H9 (cell line): ENCODE results near the gene DEDD2. TPM values are rescaled to one million over a fixed set of nuclear protein-coding genes. Genes with fewer than 3 reads are reported as not detected.

Source experiments
- DNase-seq: peaks from one replicate; pipeline ENCODE4 v3.0.0-alpha.2; 2017
- H2AFZ ChIP-seq: one replicate; pipeline ENCODE4 v1.6.1; 2013; ENCODE audit warnings: mild to moderate bottlenecking, low read length, control low read depth, moderate library complexity
- H2AK5ac ChIP-seq: 2 replicates; pipeline ENCODE4 v1.6.1; 2013; ENCODE audit warnings: low read length, control low read depth, mixed read lengths; ENCODE audit not compliant: insufficient read length
- H2BK120ac ChIP-seq: one replicate; pipeline ENCODE4 v1.6.1; 2013; ENCODE audit warnings: low read depth, mild to moderate bottlenecking, low read length, control low read depth, inconsistent platforms; ENCODE audit not compliant: poor library complexity, severe bottlenecking
- H2BK12ac ChIP-seq: 2 replicates; pipeline ENCODE4 v1.6.1; 2013; ENCODE audit warnings: low read length, control low read depth, mixed read lengths, low read depth; ENCODE audit not compliant: insufficient read length
- H2BK15ac ChIP-seq: 2 replicates; pipeline ENCODE4 v1.6.1; 2013; ENCODE audit warnings: low read depth, low read length, control low read depth
- H2BK20ac ChIP-seq: one replicate; pipeline ENCODE4 v1.6.1; 2013; ENCODE audit warnings: low read depth, mild to moderate bottlenecking, low read length, control low read depth, inconsistent platforms; ENCODE audit not compliant: poor library complexity, severe bottlenecking
- H2BK5ac ChIP-seq: 2 replicates; pipeline ENCODE4 v1.6.1; 2013; ENCODE audit warnings: low read length, control low read depth, mixed read lengths; ENCODE audit not compliant: insufficient read length
- H3K14ac ChIP-seq: 2 replicates; pipeline ENCODE4 v1.6.1; 2013; ENCODE audit warnings: low read length, control low read depth; ENCODE audit not compliant: insufficient read depth
- H3K18ac ChIP-seq: 2 replicates; pipeline ENCODE4 v1.6.1; 2013; ENCODE audit warnings: low read depth, mild to moderate bottlenecking, mixed read lengths, low read length, control low read depth; ENCODE audit not compliant: insufficient read length
- H3K23ac ChIP-seq: 2 replicates; pipeline ENCODE4 v1.6.1; 2013; ENCODE audit warnings: low read length, control low read depth, mixed read lengths, low read depth; ENCODE audit not compliant: insufficient read length
- H3K23me2 ChIP-seq: 2 replicates; pipeline ENCODE4 v1.6.1; 2013; ENCODE audit warnings: low read depth, mild to moderate bottlenecking, mixed read lengths, low read length, control low read depth; ENCODE audit not compliant: insufficient read length, poor library complexity, severe bottlenecking
- H3K27ac ChIP-seq: 2 replicates; pipeline ENCODE4 v1.5.1; 2013; ENCODE audit warnings: low read length, control low read depth, mixed read lengths, low read depth; ENCODE audit not compliant: insufficient read length
- H3K27me3 ChIP-seq: 2 replicates; pipeline ENCODE4 v1.6.1; 2013; ENCODE audit warnings: low read length, control low read depth, inconsistent platforms; ENCODE audit not compliant: insufficient read depth
- H3K4ac ChIP-seq: 2 replicates; pipeline ENCODE4 v1.6.1; 2013; ENCODE audit warnings: low read depth, mild to moderate bottlenecking, control low read depth, inconsistent platforms, low read length, moderate library complexity
- H3K4me1 ChIP-seq: 2 replicates; pipeline ENCODE4 v1.6.1; 2013; ENCODE audit warnings: low read length, control low read depth, inconsistent platforms; ENCODE audit not compliant: insufficient read depth
- H3K4me2 ChIP-seq: 2 replicates; pipeline ENCODE4 v1.6.1; 2013; ENCODE audit warnings: low read length, control low read depth, mixed read lengths; ENCODE audit not compliant: insufficient read length, insufficient read depth
- H3K56ac ChIP-seq: 2 replicates; pipeline ENCODE4 v1.6.1; 2013; ENCODE audit warnings: low read depth, mild to moderate bottlenecking, mixed read lengths, low read length, control low read depth; ENCODE audit not compliant: insufficient read length
- H3K79me1 ChIP-seq: 2 replicates; pipeline ENCODE4 v1.6.1; 2013; ENCODE audit warnings: low read depth, mild to moderate bottlenecking, moderate library complexity, low read length, control low read depth, inconsistent platforms; ENCODE audit not compliant: insufficient read depth, poor library complexity, severe bottlenecking
- H3K79me2 ChIP-seq: 2 replicates; pipeline ENCODE4 v1.6.1; 2013; ENCODE audit warnings: low read length, control low read depth, inconsistent platforms; ENCODE audit not compliant: insufficient read depth
- H3K9ac ChIP-seq: 2 replicates; pipeline ENCODE4 v1.6.1; 2013; ENCODE audit warnings: low read length, control low read depth, mixed read lengths; ENCODE audit not compliant: insufficient read length; ENCODE audit errors: extremely low read depth
- H3K9me3 ChIP-seq: one replicate; pipeline ENCODE4 v1.6.1; 2013; ENCODE audit warnings: low read depth, low read length, inconsistent platforms; ENCODE audit not compliant: control insufficient read depth
- H3T11ph ChIP-seq: one replicate; pipeline ENCODE4 v1.6.1; 2013; ENCODE audit warnings: mild to moderate bottlenecking, low read length, control low read depth, inconsistent platforms
- H4K20me1 ChIP-seq: one replicate; pipeline ENCODE4 v1.6.1; 2013; ENCODE audit not compliant: control insufficient read depth, insufficient read length, insufficient read depth
- H4K5ac ChIP-seq: 2 replicates; pipeline ENCODE4 v1.6.1; 2013; ENCODE audit warnings: low read depth, mild to moderate bottlenecking, mixed read lengths, low read length, control low read depth; ENCODE audit not compliant: insufficient read length
- H4K8ac ChIP-seq: replicated peaks from 2 replicates; pipeline ENCODE4 v1.6.1; 2013; ENCODE audit warnings: low read length, control low read depth, mixed read lengths, low read depth; ENCODE audit not compliant: insufficient read length
- H4K91ac ChIP-seq: 2 replicates; pipeline ENCODE4 v1.6.1; 2013; ENCODE audit warnings: low read depth, mild to moderate bottlenecking, moderate library complexity, mixed read lengths, low read length, control low read depth; ENCODE audit not compliant: insufficient read length
- H3K27ac Mint-ChIP-seq, 3 experiments: 2 replicates in 2 of 3; 3 replicates in 1 of 3; pipeline ENCODE4 v1.8.0; 2020 to 2021; ENCODE audit warnings: mixed read lengths in 3 of 3, mild to moderate bottlenecking in 1 of 3, moderate library complexity in 1 of 3
- H3K27me3 Mint-ChIP-seq: 2 replicates; pipeline ENCODE4 v1.8.0; 2021; ENCODE audit warnings: low read depth, mild to moderate bottlenecking, moderate library complexity, mixed read lengths
- H3K36me3 Mint-ChIP-seq, 3 experiments: 2 replicates in 2 of 3; 3 replicates in 1 of 3; pipeline ENCODE4 v1.8.0; 2020 to 2021; ENCODE audit warnings: low read depth in 3 of 3, mixed read lengths in 3 of 3; ENCODE audit not compliant: insufficient read depth in 1 of 3
- H3K4me1 Mint-ChIP-seq, 2 experiments: 2 replicates each; pipeline ENCODE4 v1.8.0; 2020; ENCODE audit warnings: mixed read lengths in 2 of 2
- H3K4me3 Mint-ChIP-seq, 2 experiments: 2 replicates in 1 of 2; 3 replicates in 1 of 2; pipeline ENCODE4 v1.8.0; 2020 to 2021; ENCODE audit warnings: mild to moderate bottlenecking in 2 of 2, mixed read lengths in 2 of 2, moderate library complexity in 1 of 2
- H3K9me3 Mint-ChIP-seq, 2 experiments: 2 replicates in 1 of 2; 3 replicates in 1 of 2; pipeline ENCODE4 v1.8.0; 2020; ENCODE audit warnings: mild to moderate bottlenecking in 2 of 2, mixed read lengths in 2 of 2, moderate library complexity in 1 of 2
- WGBS: extraction: QIAGEN DNeasy Blood & Tissue Kit; methylation state at CpG from one replicate; pipeline ENCODE4 v1.1.7; 2013; ENCODE audit warnings: missing lambda C conversion rate, low lambda C conversion rate, mixed read lengths; ENCODE audit not compliant: insufficient read length; ENCODE audit errors: extremely low coverage; 5-methylcytosine and 5-hydroxymethylcytosine counted together
- total RNA-seq: library from RNA; stranded (reverse); gene quantifications from 2 replicates; pipeline ENCODE4 v1.2.1, GENCODE V29; 2021
- TF ChIP-seq, protein P1 (sequence below): fragments of 200-600 bp; sonication (generic); conservative IDR thresholded peaks from 3 replicates; pipeline ENCODE4 v1.8.0; 2021; ENCODE audit warnings: antibody characterized with exemption, mild to moderate bottlenecking

Gene DEDD2
- total RNA-seq, 1 experiment from 2014 or later, result 32.3 TPM

GRCh38 chr19:42224940-42225717 is 7.7 kb upstream of the DEDD2 start:
- WGBS, result 100% methylated on average over 1 of the region's 37 CpGs
- H2AK5ac ChIP-seq, result no peak overlapping the region
- peaks cover 5% of the 10 kb centered on the region for H3K23me2 ChIP-seq
- H3K56ac ChIP-seq, result no peak overlapping the region
- no peak overlapping the region for H4K91ac ChIP-seq
- peaks cover 2% of the 10 kb centered on the region for H3K79me2 ChIP-seq
- H2AFZ ChIP-seq, result no peak overlapping the region
- H3K23ac ChIP-seq, result no peak overlapping the region
- no peaks in the 10 kb centered on the region for H3K9me3 ChIP-seq
- Mint-ChIP-seq H3K4me3 (no peak overlapping the region), H3K9me3 (no peaks in the 10 kb centered on the region), H3K36me3 (peaks cover 34 to 68% (median 60%) of the 10 kb centered on the region in 3 experiments; a peak in 6 of 7 replicates), H3K27me3 (no peaks in the 10 kb centered on the region; the same call in 1 of the 2 replicates), H3K27ac (no peak overlapping the region), H3K4me1 (peaks cover 5 to 14% of the 10 kb centered on the region in 2 experiments)
- no peak overlapping the region for H3K14ac ChIP-seq
- no peak overlapping the region for H4K5ac ChIP-seq
- H3K9ac ChIP-seq, result no peak overlapping the region
- no peak overlapping the region for H3K27ac ChIP-seq
- H3K18ac ChIP-seq, result no peak overlapping the region
- H2BK12ac ChIP-seq, result no peak overlapping the region
- no peaks in the 10 kb centered on the region for H3K27me3 ChIP-seq
- H3K4me1 ChIP-seq, result no peaks in the 10 kb centered on the region
- DNase-seq, result no peak
- TF ChIP-seq, protein P1, sequence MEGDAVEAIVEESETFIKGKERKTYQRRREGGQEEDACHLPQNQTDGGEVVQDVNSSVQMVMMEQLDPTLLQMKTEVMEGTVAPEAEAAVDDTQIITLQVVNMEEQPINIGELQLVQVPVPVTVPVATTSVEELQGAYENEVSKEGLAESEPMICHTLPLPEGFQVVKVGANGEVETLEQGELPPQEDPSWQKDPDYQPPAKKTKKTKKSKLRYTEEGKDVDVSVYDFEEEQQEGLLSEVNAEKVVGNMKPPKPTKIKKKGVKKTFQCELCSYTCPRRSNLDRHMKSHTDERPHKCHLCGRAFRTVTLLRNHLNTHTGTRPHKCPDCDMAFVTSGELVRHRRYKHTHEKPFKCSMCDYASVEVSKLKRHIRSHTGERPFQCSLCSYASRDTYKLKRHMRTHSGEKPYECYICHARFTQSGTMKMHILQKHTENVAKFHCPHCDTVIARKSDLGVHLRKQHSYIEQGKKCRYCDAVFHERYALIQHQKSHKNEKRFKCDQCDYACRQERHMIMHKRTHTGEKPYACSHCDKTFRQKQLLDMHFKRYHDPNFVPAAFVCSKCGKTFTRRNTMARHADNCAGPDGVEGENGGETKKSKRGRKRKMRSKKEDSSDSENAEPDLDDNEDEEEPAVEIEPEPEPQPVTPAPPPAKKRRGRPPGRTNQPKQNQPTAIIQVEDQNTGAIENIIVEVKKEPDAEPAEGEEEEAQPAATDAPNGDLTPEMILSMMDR, result no peak
- H4K8ac ChIP-seq, result no peak overlapping the region
- H4K20me1 ChIP-seq, result no peaks in the 10 kb centered on the region
- no peak overlapping the region for H2BK15ac ChIP-seq
- H3K79me1 ChIP-seq, result no peaks in the 10 kb centered on the region
- H3K4ac ChIP-seq, result no peak overlapping the region
- no peak overlapping the region for H3T11ph ChIP-seq
- H3K4me2 ChIP-seq, result no peak overlapping the region
- no peak overlapping the region for H2BK120ac ChIP-seq
- no peak overlapping the region for H2BK20ac ChIP-seq
- H2BK5ac ChIP-seq, result no peak overlapping the region
